MCF 10A (cell line): Measurements from ENCODE around the gene HP1BP3. TPM values are rescaled to one million over a fixed set of nuclear protein-coding genes. Genes with fewer than 3 reads are reported as not detected.

ENCODE experiments used
- BruUV-seq: library from RNA; stranded (reverse); fragments of 400-500 nt; replicated peaks from 2 replicates; lab custom pipeline; 2021; lab: Mats Ljungman, UMichigan
- CTCF ChIA-PET: fragments of 300-600 bp; sonication (Branson Sonifier 250); formaldehyde crosslinking; extraction: SDS; loops from one replicate; lab custom pipeline; 2021; ENCODE audit warnings: antibody characterized with exemption, inconsistent platforms; lab: Yijun Ruan, JAX
- POLR2A ChIA-PET: fragments of 300-600, 350-650 bp; sonication (Branson Sonifier 250); formaldehyde crosslinking; extraction: SDS; loops from one replicate; lab custom pipeline; 2020; ENCODE audit warnings: antibody characterized with exemption, inconsistent platforms; lab: Yijun Ruan, JAX
- DNase-seq: peaks from one replicate; pipeline ENCODE4 v3.0.0-alpha.2; 2018; ENCODE audit not compliant: unreplicated experiment
- H3K27ac Mint-ChIP-seq: one replicate; pipeline ENCODE4 v1.8.0; 2022; ENCODE audit warnings: mild to moderate bottlenecking, low read depth, mixed read lengths; ENCODE audit not compliant: unreplicated experiment
- H3K27me3 Mint-ChIP-seq: one replicate; pipeline ENCODE4 v1.8.0; 2022; ENCODE audit warnings: mixed read lengths; ENCODE audit not compliant: insufficient read depth, unreplicated experiment
- H3K36me3 Mint-ChIP-seq: one replicate; pipeline ENCODE4 v1.8.0; 2022; ENCODE audit warnings: mild to moderate bottlenecking, moderate library complexity, mixed read lengths; ENCODE audit not compliant: insufficient read depth, unreplicated experiment
- H3K4me1 Mint-ChIP-seq: one replicate; pipeline ENCODE4 v1.8.0; 2022; ENCODE audit warnings: mixed read lengths; ENCODE audit not compliant: insufficient read depth, unreplicated experiment
- H3K4me3 Mint-ChIP-seq: one replicate; pipeline ENCODE4 v1.8.0; 2022; ENCODE audit warnings: mild to moderate bottlenecking, moderate library complexity, mixed read lengths; ENCODE audit not compliant: unreplicated experiment
- H3K9me3 Mint-ChIP-seq: one replicate; pipeline ENCODE4 v1.8.0; 2022; ENCODE audit warnings: mixed read lengths; ENCODE audit not compliant: unreplicated experiment
- CTCF ChIP-seq: fragments of 200-600 bp; IDR thresholded peaks from one replicate; pipeline ENCODE4 v1.8.0; 2022; ENCODE audit warnings: antibody characterized with exemption, mild to moderate bottlenecking; ENCODE audit not compliant: unreplicated experiment
- intact Hi-C: fragments of 100-400 bp; cut with micrococcal nuclease; formaldehyde crosslinking; loops from 2 replicates; pipeline ENCODE4 v1.14.1; 2022
- total RNA-seq: library from RNA; stranded (reverse); gene quantifications from 2 replicates; pipeline ENCODE4 v1.2.3, GENCODE V29; 2022

Gene HP1BP3
- total RNA-seq, 1 experiment from 2014 or later: 247 TPM

GRCh38 chr1:20733360-20733975 is 53.6 kb downstream of the HP1BP3 start:
- ChIA-PET CTCF (interaction anchor here (0.6 to 1.3 kb wide), 6 partner anchors 34 to 237 kb away, joined by 3 to 5 read pairs (median 3); no protein-coding TSS in a partner anchor), POLR2A (interaction anchor here (0.6 to 2.2 kb wide), 9 partner anchors 10 to 54 kb away, joined by 3 to 17 read pairs (median 5); partner anchors contain the start of gene HP1BP3)

GRCh38 chr1:20732588-20733359 is 54.3 kb downstream of the HP1BP3 start, which contains the start of gene SH2D5:
TSS of gene SH2D5 (minus strand) at chr1:20732703. CDS start at chr1:20728044, 4,659 bp downstream.
- H3K27me3 Mint-ChIP-seq: no peaks in the 10 kb centered on the region
- ChIA-PET CTCF (interaction anchor here (0.6 to 1.5 kb wide), 5 partner anchors 10 to 891 kb away, joined by 3 to 6 read pairs (median 3); no protein-coding TSS in a partner anchor), POLR2A (interaction anchor here (1.2 to 2.2 kb wide), 5 partner anchors 20 to 54 kb away, joined by 3 to 17 read pairs (median 5); partner anchors contain the start of gene HP1BP3)
- no TSS peak for BruUV-seq
- peak within 1 kb of the TSS; percentile 90 for H3K27ac Mint-ChIP-seq
- intact Hi-C loops: loop anchor here (1.0 kb wide), 1 partner anchor 36 kb away; no protein-coding TSS in a partner anchor
- peak within 1 kb of the TSS; percentile 85 for H3K4me3 Mint-ChIP-seq
- peak; percentile 97 for DNase-seq
- peaks cover 8% of the 10 kb centered on the region for H3K4me1 Mint-ChIP-seq
- no peaks in the 10 kb centered on the region for H3K9me3 Mint-ChIP-seq
- H3K36me3 Mint-ChIP-seq: peaks cover 26% of the 10 kb centered on the region
- TF ChIP-seq CTCF: no peak

More at GRCh38 chr1:20733360-20733975, 53.6 kb downstream of the HP1BP3 start:
- TF ChIP-seq CTCF: no peak
- H3K4me1 Mint-ChIP-seq: peaks cover 2% of the 10 kb centered on the region
- H3K4me3 Mint-ChIP-seq: peak overlapping the region; percentile 85
- TSS peak; percentile 86 for BruUV-seq
- no peaks in the 10 kb centered on the region for H3K9me3 Mint-ChIP-seq
- H3K36me3 Mint-ChIP-seq: peaks cover 33% of the 10 kb centered on the region
- DNase-seq: no peak
- peak overlapping the region; percentile 90 for H3K27ac Mint-ChIP-seq
- intact Hi-C loops: loop anchor here (1.0 kb wide), 1 partner anchor 37 kb away; no protein-coding TSS in a partner anchor
- H3K27me3 Mint-ChIP-seq: no peaks in the 10 kb centered on the region

- intact Hi-C loops: no loop called here
Observed at GRCh38 chr1:20732071-20732587, 55.0 kb downstream of the HP1BP3 start.

More at GRCh38 chr1:20732071-20732587, 55.0 kb downstream of the HP1BP3 start:
- peak; percentile 55 for DNase-seq
- no TSS peak for BruUV-seq
- POLR2A ChIA-PET: interaction anchor here (0.6 to 2.0 kb wide), 4 partner anchors 20 to 56 kb away, joined by 3 to 7 read pairs (median 4); no protein-coding TSS in a partner anchor
- H3K27ac Mint-ChIP-seq: peak overlapping the region; percentile 51
- H3K4me1 Mint-ChIP-seq: peaks cover 8% of the 10 kb centered on the region
- peaks cover 20% of the 10 kb centered on the region for H3K36me3 Mint-ChIP-seq
- H3K9me3 Mint-ChIP-seq: no peaks in the 10 kb centered on the region
- H3K27me3 Mint-ChIP-seq: no peaks in the 10 kb centered on the region
- CTCF ChIA-PET: interaction anchor here (0.6 to 1.5 kb wide), 3 partner anchors 10 to 890 kb away, joined by 3 to 6 read pairs (median 3); no protein-coding TSS in a partner anchor
- peak overlapping the region; percentile 85 for H3K4me3 Mint-ChIP-seq
- TF ChIP-seq CTCF: no peak
